K562 (cell line): ENCODE results near the gene ANO8. TPM values are rescaled to one million over a fixed set of nuclear protein-coding genes. Genes with fewer than 3 reads are reported as not detected.

Source experiments
- EGR1 ChIP-seq: fragments of 450-650 bp; conservative IDR thresholded peaks from 2 replicates; pipeline ENCODE4 v1.6.1; 2017; ENCODE audit warnings: mild to moderate bottlenecking
- MBD2 ChIP-seq: sonication (generic); IDR thresholded peaks from 2 replicates; pipeline ENCODE4 v1.6.1; 2016; ENCODE audit warnings: low read depth, borderline replicate concordance
- NCOA6 ChIP-seq: fragments of 450-650 bp; IDR thresholded peaks from 2 replicates; pipeline ENCODE4 v1.6.1; 2017; ENCODE audit warnings: mild to moderate bottlenecking
- NR4A1 ChIP-seq, 2 experiments: fragments of 250-450 bp in 1 of 2; fragments of 450-650 bp in 1 of 2; sonication (Bioruptor Pico) in 1 of 2; IDR thresholded peaks; 2 replicates each; pipeline versions ENCODE4 v1.4.0 to v1.6.1; 2016 to 2020; ENCODE audit warnings: mild to moderate bottlenecking in 2 of 2, missing compliant biosample characterization in 1 of 2, missing genetic modification characterization in 1 of 2, moderate library complexity in 1 of 2
- PCBP1 ChIP-seq: fragments of 200-400 bp; formaldehyde crosslinking; IDR thresholded peaks from 2 replicates; pipeline ENCODE4 v1.6.1; 2018; ENCODE audit warnings: mild to moderate bottlenecking, low read depth, low read length; ENCODE audit not compliant: poor library complexity, severe bottlenecking
- SMARCA4 ChIP-seq: fragments of 450-650 bp; IDR thresholded peaks from 2 replicates; pipeline ENCODE4 v1.6.1; 2016
- SOX6 ChIP-seq: fragments of 450-650 bp; IDR thresholded peaks from 2 replicates; pipeline ENCODE4 v1.6.1; 2014; ENCODE audit warnings: mild to moderate bottlenecking
- YY1 ChIP-seq, 3 experiments: IDR thresholded peaks; 2 replicates each; pipeline ENCODE4 v1.6.1; 2011; ENCODE audit warnings: low read length in 2 of 3, mild to moderate bottlenecking in 2 of 3, moderate library complexity in 2 of 3, borderline replicate concordance in 1 of 3, control low read depth in 1 of 3, low read depth in 1 of 3; ENCODE audit not compliant: insufficient read depth in 3 of 3, insufficient replicate concordance in 2 of 3, control insufficient read depth in 1 of 3, insufficient read length in 1 of 3; ENCODE audit errors: extremely low read depth in 1 of 3
- ZNF589 ChIP-seq: fragments of 200-800 bp; sonication (Bioruptor generic); IDR thresholded peaks from 2 replicates; pipeline ENCODE4 v1.6.1; 2016; ENCODE audit warnings: low read depth, missing genetic modification characterization, missing compliant biosample characterization
- polyA plus RNA-seq, 8 experiments: library from polyadenylated mRNA; depleted of rRNA in 4 of 8; stranded (reverse) in 5 of 8; unstranded in 3 of 8; fragments of >200 nt; fragmentation: Nextera tagmentation in 2 of 8; fragmentation: Illumina TruSeq in 1 of 8; extraction: Ambion mirVana in 2 of 8; extraction: Trizol in 1 of 8; gene quantifications; 2 replicates each; pipeline versions ENCODE4 v1.2.1 to v1.2.3, GENCODE V29; 2011 to 2014; ENCODE audit warnings: inconsistent platforms in 1 of 8, missing spikeins in 1 of 8
- total RNA-seq, 7 experiments: library from RNA; depleted of rRNA in 6 of 7; stranded (reverse); fragments of >200 nt in 6 of 7; fragmentation: Illumina TruSeq in 2 of 7; extraction: Trizol in 2 of 7; gene quantifications; 2 replicates each; pipeline versions ENCODE4 v1.2.1 to v1.2.3, GENCODE V29; 2011 to 2021; ENCODE audit warnings: low replicate concordance in 1 of 7
- TF ChIP-seq, protein P1 (sequence below): fragments of 450-650 bp; IDR thresholded peaks from 2 replicates; pipeline ENCODE4 v1.6.1; 2016; ENCODE audit warnings: mild to moderate bottlenecking, moderate library complexity
- TF ChIP-seq, protein P2 (sequence below): fragments of 250-450 bp; sonication (Bioruptor Pico); IDR thresholded peaks from 2 replicates; pipeline ENCODE4 v1.5.0; 2021; ENCODE audit warnings: mild to moderate bottlenecking, moderate library complexity

Gene ANO8
- total and polyA plus RNA-seq, 9 of the 15 experiments (the other 6 are each of a cell fraction or from before 2014, with no cell fraction given) = 0.07 to 7.6 (median 2.3) TPM; not detected in 1

DNA sequence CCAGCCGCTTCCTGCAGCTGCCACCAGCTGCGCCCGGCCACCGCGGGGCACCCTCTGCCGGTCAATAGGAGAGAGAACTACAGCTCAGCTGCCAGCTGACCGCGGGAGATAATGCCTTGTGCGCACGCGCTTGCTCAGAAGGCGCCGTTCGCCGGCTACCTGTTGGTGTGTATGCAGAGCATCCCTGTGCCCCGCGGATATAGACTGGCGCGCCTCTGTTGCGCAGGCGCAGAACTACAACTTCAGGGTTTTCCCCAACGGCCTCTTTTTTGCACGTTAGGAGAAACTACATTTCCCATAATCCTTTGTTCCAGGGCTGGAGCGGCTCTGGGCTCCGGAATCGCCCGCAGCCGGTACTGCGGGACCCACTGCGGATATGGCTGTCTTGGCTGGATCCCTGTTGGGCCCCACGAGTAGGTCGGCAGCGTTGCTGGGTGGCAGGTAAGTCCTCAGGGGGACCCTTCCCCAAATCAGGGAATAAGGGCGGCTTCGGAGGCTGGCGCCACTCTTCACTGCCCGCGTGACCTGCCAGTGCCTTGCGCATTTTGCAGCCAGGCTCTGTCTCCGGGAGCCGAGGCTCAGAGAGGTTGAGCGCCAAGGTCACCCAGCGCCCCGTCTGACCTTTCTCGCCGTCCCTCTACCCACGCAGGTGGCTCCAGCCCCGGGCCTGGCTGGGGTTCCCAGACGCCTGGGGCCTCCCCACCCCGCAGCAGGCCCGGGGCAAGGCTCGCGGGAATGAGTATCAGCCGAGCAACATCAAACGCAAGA is 29.0 kb downstream of the ANO8 start, which contains the start of gene MRPL34 (continued):
- TF ChIP-seq, protein P1, sequence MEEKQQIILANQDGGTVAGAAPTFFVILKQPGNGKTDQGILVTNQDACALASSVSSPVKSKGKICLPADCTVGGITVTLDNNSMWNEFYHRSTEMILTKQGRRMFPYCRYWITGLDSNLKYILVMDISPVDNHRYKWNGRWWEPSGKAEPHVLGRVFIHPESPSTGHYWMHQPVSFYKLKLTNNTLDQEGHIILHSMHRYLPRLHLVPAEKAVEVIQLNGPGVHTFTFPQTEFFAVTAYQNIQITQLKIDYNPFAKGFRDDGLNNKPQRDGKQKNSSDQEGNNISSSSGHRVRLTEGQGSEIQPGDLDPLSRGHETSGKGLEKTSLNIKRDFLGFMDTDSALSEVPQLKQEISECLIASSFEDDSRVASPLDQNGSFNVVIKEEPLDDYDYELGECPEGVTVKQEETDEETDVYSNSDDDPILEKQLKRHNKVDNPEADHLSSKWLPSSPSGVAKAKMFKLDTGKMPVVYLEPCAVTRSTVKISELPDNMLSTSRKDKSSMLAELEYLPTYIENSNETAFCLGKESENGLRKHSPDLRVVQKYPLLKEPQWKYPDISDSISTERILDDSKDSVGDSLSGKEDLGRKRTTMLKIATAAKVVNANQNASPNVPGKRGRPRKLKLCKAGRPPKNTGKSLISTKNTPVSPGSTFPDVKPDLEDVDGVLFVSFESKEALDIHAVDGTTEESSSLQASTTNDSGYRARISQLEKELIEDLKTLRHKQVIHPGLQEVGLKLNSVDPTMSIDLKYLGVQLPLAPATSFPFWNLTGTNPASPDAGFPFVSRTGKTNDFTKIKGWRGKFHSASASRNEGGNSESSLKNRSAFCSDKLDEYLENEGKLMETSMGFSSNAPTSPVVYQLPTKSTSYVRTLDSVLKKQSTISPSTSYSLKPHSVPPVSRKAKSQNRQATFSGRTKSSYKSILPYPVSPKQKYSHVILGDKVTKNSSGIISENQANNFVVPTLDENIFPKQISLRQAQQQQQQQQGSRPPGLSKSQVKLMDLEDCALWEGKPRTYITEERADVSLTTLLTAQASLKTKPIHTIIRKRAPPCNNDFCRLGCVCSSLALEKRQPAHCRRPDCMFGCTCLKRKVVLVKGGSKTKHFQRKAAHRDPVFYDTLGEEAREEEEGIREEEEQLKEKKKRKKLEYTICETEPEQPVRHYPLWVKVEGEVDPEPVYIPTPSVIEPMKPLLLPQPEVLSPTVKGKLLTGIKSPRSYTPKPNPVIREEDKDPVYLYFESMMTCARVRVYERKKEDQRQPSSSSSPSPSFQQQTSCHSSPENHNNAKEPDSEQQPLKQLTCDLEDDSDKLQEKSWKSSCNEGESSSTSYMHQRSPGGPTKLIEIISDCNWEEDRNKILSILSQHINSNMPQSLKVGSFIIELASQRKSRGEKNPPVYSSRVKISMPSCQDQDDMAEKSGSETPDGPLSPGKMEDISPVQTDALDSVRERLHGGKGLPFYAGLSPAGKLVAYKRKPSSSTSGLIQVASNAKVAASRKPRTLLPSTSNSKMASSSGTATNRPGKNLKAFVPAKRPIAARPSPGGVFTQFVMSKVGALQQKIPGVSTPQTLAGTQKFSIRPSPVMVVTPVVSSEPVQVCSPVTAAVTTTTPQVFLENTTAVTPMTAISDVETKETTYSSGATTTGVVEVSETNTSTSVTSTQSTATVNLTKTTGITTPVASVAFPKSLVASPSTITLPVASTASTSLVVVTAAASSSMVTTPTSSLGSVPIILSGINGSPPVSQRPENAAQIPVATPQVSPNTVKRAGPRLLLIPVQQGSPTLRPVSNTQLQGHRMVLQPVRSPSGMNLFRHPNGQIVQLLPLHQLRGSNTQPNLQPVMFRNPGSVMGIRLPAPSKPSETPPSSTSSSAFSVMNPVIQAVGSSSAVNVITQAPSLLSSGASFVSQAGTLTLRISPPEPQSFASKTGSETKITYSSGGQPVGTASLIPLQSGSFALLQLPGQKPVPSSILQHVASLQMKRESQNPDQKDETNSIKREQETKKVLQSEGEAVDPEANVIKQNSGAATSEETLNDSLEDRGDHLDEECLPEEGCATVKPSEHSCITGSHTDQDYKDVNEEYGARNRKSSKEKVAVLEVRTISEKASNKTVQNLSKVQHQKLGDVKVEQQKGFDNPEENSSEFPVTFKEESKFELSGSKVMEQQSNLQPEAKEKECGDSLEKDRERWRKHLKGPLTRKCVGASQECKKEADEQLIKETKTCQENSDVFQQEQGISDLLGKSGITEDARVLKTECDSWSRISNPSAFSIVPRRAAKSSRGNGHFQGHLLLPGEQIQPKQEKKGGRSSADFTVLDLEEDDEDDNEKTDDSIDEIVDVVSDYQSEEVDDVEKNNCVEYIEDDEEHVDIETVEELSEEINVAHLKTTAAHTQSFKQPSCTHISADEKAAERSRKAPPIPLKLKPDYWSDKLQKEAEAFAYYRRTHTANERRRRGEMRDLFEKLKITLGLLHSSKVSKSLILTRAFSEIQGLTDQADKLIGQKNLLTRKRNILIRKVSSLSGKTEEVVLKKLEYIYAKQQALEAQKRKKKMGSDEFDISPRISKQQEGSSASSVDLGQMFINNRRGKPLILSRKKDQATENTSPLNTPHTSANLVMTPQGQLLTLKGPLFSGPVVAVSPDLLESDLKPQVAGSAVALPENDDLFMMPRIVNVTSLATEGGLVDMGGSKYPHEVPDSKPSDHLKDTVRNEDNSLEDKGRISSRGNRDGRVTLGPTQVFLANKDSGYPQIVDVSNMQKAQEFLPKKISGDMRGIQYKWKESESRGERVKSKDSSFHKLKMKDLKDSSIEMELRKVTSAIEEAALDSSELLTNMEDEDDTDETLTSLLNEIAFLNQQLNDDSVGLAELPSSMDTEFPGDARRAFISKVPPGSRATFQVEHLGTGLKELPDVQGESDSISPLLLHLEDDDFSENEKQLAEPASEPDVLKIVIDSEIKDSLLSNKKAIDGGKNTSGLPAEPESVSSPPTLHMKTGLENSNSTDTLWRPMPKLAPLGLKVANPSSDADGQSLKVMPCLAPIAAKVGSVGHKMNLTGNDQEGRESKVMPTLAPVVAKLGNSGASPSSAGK = peak; percentile 89
- TF ChIP-seq NCOA6 = no peak
- peak; percentile 53; the same call in 1 of the 2 replicates for TF ChIP-seq SOX6
- TF ChIP-seq EGR1 = peak; percentile 62
- peak; percentile 21; the same call in 1 of the 2 replicates for TF ChIP-seq SMARCA4
- TF ChIP-seq YY1 (IDR thresholded peaks at IDR 0.05; ENCODE audit: borderline replicate concordance in 1 of 3, control insufficient read depth in 1 of 3, extremely low read depth in 1 of 3, insufficient read depth in 3 of 3, insufficient read length in 1 of 3, insufficient replicate concordance in 2 of 3, low read depth in 1 of 3, low read length in 2 of 3) = peak in 2 of 3 experiments; percentile 44 to 74
- peak; percentile 38 for TF ChIP-seq PCBP1
- peak; percentile 67 for TF ChIP-seq MBD2
- TF ChIP-seq, protein P2, sequence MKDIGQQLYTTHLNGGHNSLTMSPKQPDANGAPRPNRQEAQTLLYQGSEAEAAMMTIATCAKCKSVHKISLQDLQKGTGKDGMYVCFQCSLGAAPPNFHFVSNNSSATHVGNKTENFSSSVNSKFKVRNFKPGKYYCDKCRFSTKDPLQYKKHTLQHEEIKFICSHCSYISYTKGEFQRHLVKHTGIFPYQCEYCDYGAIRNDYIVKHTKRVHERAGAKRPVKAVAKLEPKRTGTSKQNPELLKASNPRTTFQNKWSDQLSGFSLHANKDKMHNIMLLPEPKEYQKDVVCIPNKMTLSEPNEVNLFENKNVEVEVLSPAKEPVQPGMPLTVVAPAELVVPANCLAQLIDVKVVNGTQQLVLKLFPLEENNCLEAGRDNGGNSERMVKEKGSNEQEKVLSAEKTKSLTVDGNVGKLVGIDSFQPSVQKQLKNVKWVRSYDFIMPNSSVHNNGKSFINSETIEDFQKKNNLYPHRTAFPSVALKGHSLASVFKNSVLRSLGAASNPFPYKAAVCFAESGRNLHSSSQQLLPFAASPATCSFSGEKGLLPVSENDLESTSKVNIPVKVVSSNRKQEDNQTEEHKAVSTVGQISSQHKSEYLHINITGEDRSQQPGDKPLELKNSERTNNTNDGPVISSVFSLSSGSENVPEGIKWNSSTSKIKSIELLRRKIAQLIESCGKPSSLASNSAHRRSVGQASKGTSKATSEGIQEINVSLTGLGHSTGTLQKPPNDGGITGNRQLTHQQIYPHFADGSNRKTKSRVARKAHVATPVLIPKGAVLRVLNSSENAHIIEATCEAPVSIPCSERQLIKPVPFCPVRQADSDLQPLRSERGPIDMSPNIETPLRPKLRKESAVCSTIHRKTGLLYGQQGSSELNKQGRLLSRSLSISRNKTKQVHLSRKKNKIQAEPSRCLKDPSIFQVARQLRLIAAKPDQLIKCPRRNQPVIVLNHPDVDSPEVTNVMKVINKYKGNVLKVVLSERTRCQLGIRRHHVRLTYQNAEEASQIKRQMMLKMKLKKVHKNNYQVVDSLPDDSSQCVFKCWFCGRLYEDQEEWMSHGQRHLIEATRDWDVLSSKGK = no peak
- 0 out of 2 replicates have a peak, but pooled peaks have one; percentile 11 for TF ChIP-seq ZNF589 (CRISPR knock-in tag)
- TF ChIP-seq NR4A1 (CRISPR knock-in tag; IDR thresholded peaks at IDR 0.05) = no peak
- 0 out of 2 replicates have a peak, but pooled peaks have one; percentile 14 for TF ChIP-seq NR4A1 (tag; IDR thresholded peaks at IDR 0.05)
